ENCODE data around the gene C1orf21. TPM values are rescaled to one million over a fixed set of nuclear protein-coding genes. Genes with fewer than 3 reads are reported as not detected.

Gene C1orf21
- total RNA-seq, 1 donor from 2014 or later = 5.5 TPM

GRCh38 chr1:184445997-184446396 is 59.2 kb downstream of the C1orf21 start:
- DNase-seq (ENCODE audit: low read depth in 2 of 2) = no peak

GRCh38 chr1:184447651-184448185 is 60.9 kb downstream of the C1orf21 start:
- DNase-seq (ENCODE audit: low read depth in 2 of 2) = no peak

- DNase-seq (ENCODE audit: low read depth in 2 of 2) = no peak
Observed at GRCh38 chr1:184449916-184450315, 63.1 kb downstream of the C1orf21 start.

GRCh38 chr1:184455786-184456185 is 69.0 kb downstream of the C1orf21 start:
- no peak for DNase-seq (ENCODE audit: low read depth in 2 of 2)

GRCh38 chr1:184456189-184456588 is 69.4 kb downstream of the C1orf21 start:
- DNase-seq (ENCODE audit: low read depth in 2 of 2) = no peak

GRCh38 chr1:184457500-184457899 is 70.7 kb downstream of the C1orf21 start:
- DNase-seq (ENCODE audit: low read depth in 2 of 2) = no peak

- DNase-seq (ENCODE audit: low read depth in 2 of 2) = no peak
Observed at GRCh38 chr1:184461321-184461720, 74.5 kb downstream of the C1orf21 start.

GRCh38 chr1:184462155-184462554 is 75.3 kb downstream of the C1orf21 start:
- no peak for DNase-seq (ENCODE audit: low read depth in 2 of 2)

- DNase-seq (ENCODE audit: low read depth in 2 of 2) = no peak
Observed at GRCh38 chr1:184462990-184463389, 76.2 kb downstream of the C1orf21 start.

- DNase-seq (ENCODE audit: low read depth in 2 of 2) = no peak
Observed at GRCh38 chr1:184463680-184464079, 76.9 kb downstream of the C1orf21 start.

GRCh38 chr1:184464757-184465156 is 77.9 kb downstream of the C1orf21 start:
- no peak for DNase-seq (ENCODE audit: low read depth in 2 of 2)

GRCh38 chr1:184465489-184466146 is 78.8 kb downstream of the C1orf21 start:
- no peak for DNase-seq (ENCODE audit: low read depth in 2 of 2)

- no peak for DNase-seq (ENCODE audit: low read depth in 2 of 2)
Observed at GRCh38 chr1:184467295-184467694, 80.5 kb downstream of the C1orf21 start.

GRCh38 chr1:184469396-184469795 is 82.6 kb downstream of the C1orf21 start:
- DNase-seq (ENCODE audit: low read depth in 2 of 2) = no peak

GRCh38 chr1:184471686-184472085 is 84.9 kb downstream of the C1orf21 start:
- no peak for DNase-seq (ENCODE audit: low read depth in 2 of 2)

- no peak for DNase-seq (ENCODE audit: low read depth in 2 of 2)
Observed at GRCh38 chr1:184472136-184472535, 85.3 kb downstream of the C1orf21 start.

GRCh38 chr1:184473176-184473966 is 86.5 kb downstream of the C1orf21 start:
- no peak for DNase-seq (ENCODE audit: low read depth in 2 of 2)

GRCh38 chr1:184476187-184476586 is 89.4 kb downstream of the C1orf21 start:
- DNase-seq (ENCODE audit: low read depth in 2 of 2) = no peak

- DNase-seq (ENCODE audit: low read depth in 2 of 2) = no peak
Observed at GRCh38 chr1:184479435-184480167, 92.8 kb downstream of the C1orf21 start.

- DNase-seq (ENCODE audit: low read depth in 2 of 2) = no peak
Observed at GRCh38 chr1:184480736-184481135, 93.9 kb downstream of the C1orf21 start.

GRCh38 chr1:184482136-184482535 is 95.3 kb downstream of the C1orf21 start:
- DNase-seq (ENCODE audit: low read depth in 2 of 2) = no peak

- no peak for DNase-seq (ENCODE audit: low read depth in 2 of 2)
Observed at GRCh38 chr1:184483101-184483683, 96.4 kb downstream of the C1orf21 start.
